CD4-positive, alpha-beta T cell treated with Interleukin-6 for 4 hours (primary cell): ENCODE measurements around the gene PROC.

Experiments used
- DNase-seq: peaks from one replicate; pipeline ENCODE4 v3.0.0-alpha.2; 2020; ENCODE audit warnings: mixed read lengths

The PROC gene

GRCh38 chr2:127414638-127415592 lies 3.3 kb upstream of the PROC start:
- DNase-seq = no peak

GRCh38 chr2:127415593-127416505 lies 2.4 kb upstream of the PROC start:
- peak; percentile 92 for DNase-seq

GRCh38 chr2:127416506-127417001 lies 1.7 kb upstream of the PROC start:
- peak; percentile 45 for DNase-seq

- DNase-seq = no peak
Measured at GRCh38 chr2:127417406-127417805, 821 bp upstream of the PROC start.

GRCh38 chr2:127419112-127419430 lies 844 bp downstream of the PROC start:
- no peak for DNase-seq

GRCh38 chr2:127419448-127420038 lies 1.3 kb downstream of the PROC start:
- DNase-seq = no peak

GRCh38 chr2:127420039-127420864 lies 2.0 kb downstream of the PROC start:
- DNase-seq = no peak

GRCh38 chr2:127421116-127421800 lies 3.0 kb downstream of the PROC start:
- no peak for DNase-seq

- DNase-seq = no peak
Measured at GRCh38 chr2:127421871-127422558, 3.8 kb downstream of the PROC start.

GRCh38 chr2:127422559-127423477 lies 4.6 kb downstream of the PROC start:
- DNase-seq = peak; percentile 25

GRCh38 chr2:127423478-127423843 lies 5.2 kb downstream of the PROC start:
- DNase-seq = no peak

- DNase-seq = no peak
Measured at GRCh38 chr2:127423880-127424279, 5.7 kb downstream of the PROC start.

- no peak for DNase-seq
Measured at GRCh38 chr2:127424598-127425520, 6.6 kb downstream of the PROC start.

- no peak for DNase-seq
Measured at GRCh38 chr2:127425540-127426490, 7.6 kb downstream of the PROC start.

- DNase-seq = no peak
Measured at GRCh38 chr2:127426501-127427354, 8.5 kb downstream of the PROC start.

GRCh38 chr2:127427376-127428056 lies 9.3 kb downstream of the PROC start:
- DNase-seq = no peak
